Kidney (tissue), 14 donors: ENCODE measurements around the gene HSPH1. TPM values are rescaled to one million over a fixed set of nuclear protein-coding genes. Genes with fewer than 3 reads are reported as not detected.

Source experiments
- DNase-seq, 5 donors: peaks; one replicate each; pipeline ENCODE4 v3.0.0-alpha.2; 2013 to 2020
- FAIRE-seq: peaks from 2 replicates; lab custom pipeline; 2012; peaks lifted over from hg19 to GRCh38; lab: Jason Lieb, UNC
- H3K27ac ChIP-seq, 2 donors: one replicate each; pipeline ENCODE4 v1.7.0; 2013; ENCODE audit warnings: low read depth in 2 of 2, low read length in 2 of 2, inconsistent platforms in 1 of 2
- H3K27me3 ChIP-seq: one replicate; pipeline ENCODE4 v1.7.1; 2013; ENCODE audit warnings: low read length, inconsistent platforms; ENCODE audit not compliant: control insufficient read depth, insufficient read depth
- H3K36me3 ChIP-seq, 3 donors: one replicate each; pipeline versions ENCODE4 v1.7.0 to v1.7.1; 2013; ENCODE audit warnings: low read length in 3 of 3, control low read depth in 1 of 3, inconsistent platforms in 1 of 3; ENCODE audit not compliant: insufficient read depth in 3 of 3, control insufficient read depth in 2 of 3
- H3K4me1 ChIP-seq, 3 donors: one replicate each; pipeline versions ENCODE4 v1.7.0 to v1.7.1; 2013; ENCODE audit warnings: low read length in 3 of 3, inconsistent platforms in 1 of 3, low read depth in 1 of 3; ENCODE audit not compliant: control insufficient read depth in 2 of 3, insufficient read depth in 2 of 3
- H3K4me3 ChIP-seq, 3 donors: one replicate each; pipeline versions ENCODE4 v1.7.0 to v1.8.1; 2013; ENCODE audit warnings: low read length in 3 of 3, control low read depth in 1 of 3, inconsistent platforms in 1 of 3
- H3K9ac ChIP-seq, 3 donors: one replicate each; pipeline versions ENCODE4 v1.7.0 to v1.7.1; 2013; ENCODE audit warnings: low read length in 3 of 3, control low read depth in 1 of 3, inconsistent platforms in 1 of 3
- H3K9me3 ChIP-seq, 3 donors: one replicate each; pipeline versions ENCODE4 v1.7.0 to v1.7.1; 2013; ENCODE audit warnings: low read length in 3 of 3, control low read depth in 1 of 3, inconsistent platforms in 1 of 3; ENCODE audit not compliant: control insufficient read depth in 2 of 3, insufficient read depth in 1 of 3
- CTCF ChIP-seq: IDR thresholded peaks from 3 replicates; pipeline ENCODE4 v1.5.1; 2012; ENCODE audit warnings: mild to moderate bottlenecking, moderate library complexity, borderline replicate concordance; ENCODE audit not compliant: insufficient read depth; ENCODE audit errors: extremely low read depth
- intact Hi-C: fragments of 100-400 bp; cut with DNase I; formaldehyde crosslinking; loops from one replicate; pipeline ENCODE4 v1.11.1; 2022
- polyA plus RNA-seq: library from polyadenylated mRNA; stranded (reverse); fragments of 350-450 nt; fragmentation: Illumina TruSeq; extraction: RNeasy Lipid Tissue Mini Kit (QIAGEN cat#74804); gene quantifications from one replicate; pipeline ENCODE4 v1.2.3, GENCODE V29; 2014; ENCODE audit warnings: low read depth, low replicate concordance; ENCODE audit not compliant: insufficient read depth
- total RNA-seq: library from RNA; stranded (reverse); fragmentation: NEBNext Ultra II Directional; extraction: Animal tissue kit (Norgen Biotek cat#: 25700); gene quantifications from one replicate; pipeline ENCODE4 v1.2.1, GENCODE V29; 2021
- donor health status: control.
- donor health status: control.
- donor health status: control.
- donor health status: control.
- donor health status: control.
- donor health status: DM: yes; HTN: yes; CAD: no.
- donor health status: Normal renal cell carcinoma (clear cell type).

Gene HSPH1
- total and polyA plus RNA-seq, 2 donors from 2014 or later: 46.2 to 66.2 TPM

- intact Hi-C loops: no loop called here
- H3K9ac ChIP-seq: no peak overlapping the region
- no peaks in the 10 kb centered on the region for H3K9me3 ChIP-seq
- H3K27ac ChIP-seq: no peak overlapping the region
- TF ChIP-seq CTCF: no peak
- DNase-seq (no peak), FAIRE-seq (no peak)
- no peak overlapping the region for H3K4me3 ChIP-seq
- H3K36me3 ChIP-seq: peaks cover 9 to 52% (median 40%) of the 10 kb centered on the region in 3 donors
- no peaks in the 10 kb centered on the region for H3K4me1 ChIP-seq
- no peaks in the 10 kb centered on the region for H3K27me3 ChIP-seq
Observed at GRCh38 chr13:31138515-31138914, 23.2 kb downstream of the HSPH1 start.

- no peak for TF ChIP-seq CTCF
- no peak overlapping the region for H3K9ac ChIP-seq
- H3K27me3 ChIP-seq: no peaks in the 10 kb centered on the region
- peaks cover 9 to 35% (median 28%) of the 10 kb centered on the region in 3 donors for H3K36me3 ChIP-seq
- no peak overlapping the region for H3K4me3 ChIP-seq
- DNase-seq: no peak
- FAIRE-seq: no peak
- H3K9me3 ChIP-seq: no peaks in the 10 kb centered on the region
- intact Hi-C loops: no loop called here
- no peak overlapping the region for H3K27ac ChIP-seq
- H3K4me1 ChIP-seq: no peaks in the 10 kb centered on the region
Observed at GRCh38 chr13:31136724-31137123, 25.0 kb downstream of the HSPH1 start.

GRCh38 chr13:31134039-31134711 lies 27.5 kb downstream of the HSPH1 start:
- Histone ChIP-seq H3K4me1 (no peaks in the 10 kb centered on the region), H3K27me3 (no peaks in the 10 kb centered on the region), H3K27ac (no peak overlapping the region), H3K9ac (no peak overlapping the region), H3K4me3 (no peak overlapping the region), H3K9me3 (no peaks in the 10 kb centered on the region), H3K36me3 (peaks cover 7 to 22% (median 17%) of the 10 kb centered on the region in 3 donors)
- no peak for TF ChIP-seq CTCF
- intact Hi-C loops: no loop called here
- DNase-seq (no peak), FAIRE-seq (no peak)
